ENCODE results near the gene HPSE2. TPM values are rescaled to one million over a fixed set of nuclear protein-coding genes. Genes with fewer than 3 reads are reported as not detected.
A peak's percentile ranks its signal among the peaks of the same experiment; 100 is the strongest.

Gene HPSE2
- total and polyA plus RNA-seq, 7 experiments from 2014 or later, result not detected

- Mint-ChIP-seq H3K27me3 (peaks cover 0 to 6% (median 3%) of the 10 kb centered on the region in 5 donors), H3K36me3 (no peaks in the 10 kb centered on the region), H3K4me1 (no peaks in the 10 kb centered on the region), H3K4me3 (no peak overlapping the region), H3K9me3 (peaks cover 0 to 2% (median 0%) of the 10 kb centered on the region in 11 donors), H3K27ac (no peak overlapping the region)
- POLR2A ChIA-PET, result no interaction called here
- CTCF ChIA-PET, result no interaction called here
- no peaks in the 10 kb centered on the region for H3K27me3 ChIP-seq (ENCODE audit: control insufficient read depth in 2 of 2, insufficient read depth in 2 of 2, low read length in 2 of 2)
- no peaks in the 10 kb centered on the region for H3K4me1 ChIP-seq (ENCODE audit: control insufficient read depth in 2 of 2, insufficient read depth in 2 of 2, low read length in 2 of 2)
- DNase-seq, result no peak
- no peak overlapping the region for H3K4me3 ChIP-seq (ENCODE audit: low read length)
- intact Hi-C loops (cut with micrococcal nuclease), result no loop called here
- no peaks in the 10 kb centered on the region for H3K9me3 ChIP-seq (ENCODE audit: control insufficient read depth in 2 of 3, low read length in 3 of 3)
- no peaks in the 10 kb centered on the region for H3K36me3 ChIP-seq (ENCODE audit: control insufficient read depth in 2 of 3, insufficient read depth in 3 of 3, low read length in 3 of 3)
- ATAC-seq, result peak; percentile 71
- H3K27ac ChIP-seq (ENCODE audit: low read depth, low read length), result no peak overlapping the region
Observed at GRCh38 chr10:98619446-98619845, 616.2 kb downstream of the HPSE2 start.

GRCh38 chr10:98617906-98618520 lies 617.6 kb downstream of the HPSE2 start:
- no peak overlapping the region for H3K4me3 Mint-ChIP-seq
- DNase-seq (no peak), ATAC-seq (no peak)
- no peaks in the 10 kb centered on the region for H3K36me3 Mint-ChIP-seq
- H3K4me1 Mint-ChIP-seq, result no peaks in the 10 kb centered on the region
- Histone ChIP-seq H3K4me3 (ENCODE audit: low read length) (no peak overlapping the region), H3K9me3 (ENCODE audit: control insufficient read depth in 2 of 3, low read length in 3 of 3) (no peaks in the 10 kb centered on the region), H3K27ac (ENCODE audit: low read depth, low read length) (no peak overlapping the region), H3K4me1 (ENCODE audit: control insufficient read depth in 2 of 2, insufficient read depth in 2 of 2, low read length in 2 of 2) (no peaks in the 10 kb centered on the region), H3K36me3 (ENCODE audit: control insufficient read depth in 2 of 3, insufficient read depth in 3 of 3, low read length in 3 of 3) (no peaks in the 10 kb centered on the region), H3K27me3 (ENCODE audit: control insufficient read depth in 2 of 2, insufficient read depth in 2 of 2, low read length in 2 of 2) (no peaks in the 10 kb centered on the region)
- peaks cover 0 to 10% (median 6%) of the 10 kb centered on the region in 5 donors for H3K27me3 Mint-ChIP-seq
- H3K9me3 Mint-ChIP-seq, result no peaks in the 10 kb centered on the region
- intact Hi-C loops (cut with micrococcal nuclease), result no loop called here
- ChIA-PET CTCF (no interaction called here), POLR2A (no interaction called here)
- no peak overlapping the region for H3K27ac Mint-ChIP-seq

GRCh38 chr10:98613446-98613845 lies 622.2 kb downstream of the HPSE2 start:
- Mint-ChIP-seq H3K27ac (no peak overlapping the region), H3K36me3 (no peaks in the 10 kb centered on the region), H3K27me3 (peaks cover 5 to 26% (median 13%) of the 10 kb centered on the region in 5 donors), H3K4me3 (no peak overlapping the region), H3K9me3 (peaks cover 0 to 4% (median 0%) of the 10 kb centered on the region in 11 donors), H3K4me1 (no peaks in the 10 kb centered on the region)
- POLR2A ChIA-PET, result no interaction called here
- Histone ChIP-seq H3K4me1 (ENCODE audit: control insufficient read depth in 2 of 2, insufficient read depth in 2 of 2, low read length in 2 of 2) (no peaks in the 10 kb centered on the region), H3K36me3 (ENCODE audit: control insufficient read depth in 2 of 3, insufficient read depth in 3 of 3, low read length in 3 of 3) (no peaks in the 10 kb centered on the region), H3K4me3 (ENCODE audit: low read length) (no peak overlapping the region), H3K27me3 (ENCODE audit: control insufficient read depth in 2 of 2, insufficient read depth in 2 of 2, low read length in 2 of 2) (peaks cover 0 to 2% of the 10 kb centered on the region in 2 donors), H3K9me3 (ENCODE audit: control insufficient read depth in 2 of 3, low read length in 3 of 3) (no peaks in the 10 kb centered on the region), H3K27ac (ENCODE audit: low read depth, low read length) (no peak overlapping the region)
- no peak for DNase-seq
- no peak for ATAC-seq
- CTCF ChIA-PET, result no interaction called here
- intact Hi-C loops (cut with micrococcal nuclease), result no loop called here

- Mint-ChIP-seq H3K4me1 (no peaks in the 10 kb centered on the region), H3K27me3 (peaks cover 14 to 37% (median 21%) of the 10 kb centered on the region in 5 donors), H3K9me3 (peaks cover 0 to 4% (median 0%) of the 10 kb centered on the region in 11 donors), H3K36me3 (no peaks in the 10 kb centered on the region), H3K27ac (no peak overlapping the region), H3K4me3 (no peak overlapping the region)
- no peaks in the 10 kb centered on the region for H3K9me3 ChIP-seq (ENCODE audit: control insufficient read depth in 2 of 3, low read length in 3 of 3)
- H3K27me3 ChIP-seq (ENCODE audit: control insufficient read depth in 2 of 2, insufficient read depth in 2 of 2, low read length in 2 of 2), result peaks cover 0 to 2% of the 10 kb centered on the region in 2 donors
- DNase-seq (no peak), ATAC-seq (no peak)
- POLR2A ChIA-PET, result no interaction called here
- H3K36me3 ChIP-seq (ENCODE audit: control insufficient read depth in 2 of 3, insufficient read depth in 3 of 3, low read length in 3 of 3), result no peaks in the 10 kb centered on the region
- CTCF ChIA-PET, result no interaction called here
- no peak overlapping the region for H3K4me3 ChIP-seq (ENCODE audit: low read length)
- intact Hi-C loops (cut with micrococcal nuclease), result no loop called here
- H3K4me1 ChIP-seq (ENCODE audit: control insufficient read depth in 2 of 2, insufficient read depth in 2 of 2, low read length in 2 of 2), result no peaks in the 10 kb centered on the region
- no peak overlapping the region for H3K27ac ChIP-seq (ENCODE audit: low read depth, low read length)
Observed at GRCh38 chr10:98611436-98611835, 624.2 kb downstream of the HPSE2 start.

- no peaks in the 10 kb centered on the region for H3K4me1 Mint-ChIP-seq
- H3K36me3 Mint-ChIP-seq, result no peaks in the 10 kb centered on the region
- no peak overlapping the region for H3K27ac Mint-ChIP-seq
- intact Hi-C loops (cut with micrococcal nuclease), result no loop called here
- ATAC-seq (no peak), DNase-seq (no peak)
- Histone ChIP-seq H3K9me3 (ENCODE audit: control insufficient read depth in 2 of 3, low read length in 3 of 3) (no peaks in the 10 kb centered on the region), H3K36me3 (ENCODE audit: control insufficient read depth in 2 of 3, insufficient read depth in 3 of 3, low read length in 3 of 3) (no peaks in the 10 kb centered on the region), H3K27ac (ENCODE audit: low read depth, low read length) (no peak overlapping the region), H3K4me3 (ENCODE audit: low read length) (no peak overlapping the region), H3K4me1 (ENCODE audit: control insufficient read depth in 2 of 2, insufficient read depth in 2 of 2, low read length in 2 of 2) (no peaks in the 10 kb centered on the region), H3K27me3 (ENCODE audit: control insufficient read depth in 2 of 2, insufficient read depth in 2 of 2, low read length in 2 of 2) (peaks cover 0 to 2% of the 10 kb centered on the region in 2 donors)
- peaks cover 0 to 4% (median 0%) of the 10 kb centered on the region in 11 donors for H3K9me3 Mint-ChIP-seq
- H3K27me3 Mint-ChIP-seq, result peaks cover 14 to 39% (median 27%) of the 10 kb centered on the region in 5 donors
- ChIA-PET CTCF (no interaction called here), POLR2A (no interaction called here)
- H3K4me3 Mint-ChIP-seq, result no peak overlapping the region
Observed at GRCh38 chr10:98610836-98611235, 624.8 kb downstream of the HPSE2 start.

- H3K4me1 Mint-ChIP-seq, result no peaks in the 10 kb centered on the region
- no peak overlapping the region for H3K4me3 ChIP-seq (ENCODE audit: low read length)
- no peak for DNase-seq
- peaks cover 0 to 2% of the 10 kb centered on the region in 2 donors for H3K27me3 ChIP-seq (ENCODE audit: control insufficient read depth in 2 of 2, insufficient read depth in 2 of 2, low read length in 2 of 2)
- H3K27me3 Mint-ChIP-seq, result peaks cover 14 to 41% (median 27%) of the 10 kb centered on the region in 5 donors
- H3K4me1 ChIP-seq (ENCODE audit: control insufficient read depth in 2 of 2, insufficient read depth in 2 of 2, low read length in 2 of 2), result no peaks in the 10 kb centered on the region
- intact Hi-C loops (cut with micrococcal nuclease), result no loop called here
- H3K36me3 ChIP-seq (ENCODE audit: control insufficient read depth in 2 of 3, insufficient read depth in 3 of 3, low read length in 3 of 3), result no peaks in the 10 kb centered on the region
- no peak overlapping the region for H3K27ac Mint-ChIP-seq
- H3K27ac ChIP-seq (ENCODE audit: low read depth, low read length), result no peak overlapping the region
- peaks cover 0 to 4% (median 0%) of the 10 kb centered on the region in 11 donors for H3K9me3 Mint-ChIP-seq
- no peaks in the 10 kb centered on the region for H3K9me3 ChIP-seq (ENCODE audit: control insufficient read depth in 2 of 3, low read length in 3 of 3)
- POLR2A ChIA-PET, result no interaction called here
- ATAC-seq, result no peak
- H3K4me3 Mint-ChIP-seq, result no peak overlapping the region
- no peaks in the 10 kb centered on the region for H3K36me3 Mint-ChIP-seq
- CTCF ChIA-PET, result no interaction called here
Observed at GRCh38 chr10:98610301-98610700, 625.4 kb downstream of the HPSE2 start.

GRCh38 chr10:98609265-98609664 lies 626.4 kb downstream of the HPSE2 start:
- no peaks in the 10 kb centered on the region for H3K36me3 Mint-ChIP-seq
- Histone ChIP-seq H3K4me1 (ENCODE audit: control insufficient read depth in 2 of 2, insufficient read depth in 2 of 2, low read length in 2 of 2) (no peaks in the 10 kb centered on the region), H3K27me3 (ENCODE audit: control insufficient read depth in 2 of 2, insufficient read depth in 2 of 2, low read length in 2 of 2) (peaks cover 0 to 2% of the 10 kb centered on the region in 2 donors), H3K27ac (ENCODE audit: low read depth, low read length) (no peak overlapping the region), H3K4me3 (ENCODE audit: low read length) (no peak overlapping the region), H3K9me3 (ENCODE audit: control insufficient read depth in 2 of 3, low read length in 3 of 3) (no peaks in the 10 kb centered on the region), H3K36me3 (ENCODE audit: control insufficient read depth in 2 of 3, insufficient read depth in 3 of 3, low read length in 3 of 3) (no peaks in the 10 kb centered on the region)
- ATAC-seq (no peak), DNase-seq (no peak)
- no peaks in the 10 kb centered on the region for H3K4me1 Mint-ChIP-seq
- peaks cover 0 to 4% (median 0%) of the 10 kb centered on the region in 11 donors for H3K9me3 Mint-ChIP-seq
- no peak overlapping the region for H3K27ac Mint-ChIP-seq
- H3K4me3 Mint-ChIP-seq, result no peak overlapping the region
- peaks cover 14 to 47% (median 29%) of the 10 kb centered on the region in 5 donors for H3K27me3 Mint-ChIP-seq
- intact Hi-C loops (cut with micrococcal nuclease), result no loop called here
- CTCF ChIA-PET, result no interaction called here
- POLR2A ChIA-PET, result no interaction called here
